Measurements from ENCODE around the gene LCT.
A peak's percentile ranks its signal among the peaks of the same experiment; 100 is the strongest.
"Not testable (repeated sequence)": the region's sequence is repeated elsewhere in the genome, so short reads cannot be mapped to it uniquely, and the experiment has no call there.

Gene LCT

GRCh38 chr2:135796606-135797005 lies 40.4 kb downstream of the LCT start:
- DNase-seq = no peak

DNA sequence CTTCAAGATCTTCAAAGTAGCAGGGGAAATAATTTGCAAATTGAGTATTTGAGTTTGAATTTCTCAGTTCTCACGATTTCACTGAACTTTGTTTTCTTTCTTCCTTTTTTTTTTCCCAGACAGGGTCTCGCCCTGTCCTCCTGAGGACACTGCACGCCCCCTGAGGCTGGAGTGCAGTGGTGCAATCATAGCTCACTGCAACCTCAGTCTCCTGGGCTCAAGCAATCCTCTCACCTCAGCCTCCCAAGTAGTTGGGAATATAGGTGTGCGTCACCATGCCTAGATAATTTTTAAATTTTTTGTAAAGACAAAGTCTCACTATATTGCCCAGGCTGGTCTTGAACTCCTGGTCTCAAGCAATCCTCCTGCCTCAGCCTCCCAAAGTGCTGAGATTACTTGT lies 41.3 kb downstream of the LCT start:
- not testable (repeated sequence) for DNase-seq

GRCh38 chr2:135792401-135793150 lies 44.4 kb downstream of the LCT start:
- DNase-seq = no peak

GRCh38 chr2:135791418-135792190 lies 45.4 kb downstream of the LCT start:
- no peak for DNase-seq

GRCh38 chr2:135790423-135790822 lies 46.6 kb downstream of the LCT start:
- no peak for DNase-seq

- DNase-seq = no peak
Observed at GRCh38 chr2:135786823-135787222, 50.2 kb downstream of the LCT start.

DNA sequence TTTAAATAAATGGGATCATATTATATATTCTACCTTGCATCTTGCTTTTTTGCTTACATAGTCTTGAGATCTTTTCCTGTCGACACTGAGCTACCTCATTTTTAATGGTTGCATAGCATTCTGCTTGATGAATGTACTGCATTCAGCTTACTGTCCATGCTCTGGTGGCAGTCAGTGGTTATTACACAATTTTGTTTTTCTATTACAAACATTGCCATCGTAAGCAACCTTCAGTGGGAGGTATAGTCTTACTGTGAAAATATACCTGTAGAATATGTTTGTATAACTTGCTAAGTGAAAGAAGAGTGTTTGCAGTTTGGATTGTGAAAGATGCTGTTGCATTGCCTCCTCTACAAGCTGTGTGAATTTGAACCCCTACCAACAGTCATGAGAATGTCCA lies 52.0 kb downstream of the LCT start:
- no peak for DNase-seq

GRCh38 chr2:135783439-135783838 lies 53.5 kb downstream of the LCT start:
- DNase-seq = no peak

- no peak for DNase-seq
Observed at GRCh38 chr2:135782231-135782630, 54.8 kb downstream of the LCT start.

GRCh38 chr2:135776367-135776766 lies 60.6 kb downstream of the LCT start:
- no peak for DNase-seq

DNA sequence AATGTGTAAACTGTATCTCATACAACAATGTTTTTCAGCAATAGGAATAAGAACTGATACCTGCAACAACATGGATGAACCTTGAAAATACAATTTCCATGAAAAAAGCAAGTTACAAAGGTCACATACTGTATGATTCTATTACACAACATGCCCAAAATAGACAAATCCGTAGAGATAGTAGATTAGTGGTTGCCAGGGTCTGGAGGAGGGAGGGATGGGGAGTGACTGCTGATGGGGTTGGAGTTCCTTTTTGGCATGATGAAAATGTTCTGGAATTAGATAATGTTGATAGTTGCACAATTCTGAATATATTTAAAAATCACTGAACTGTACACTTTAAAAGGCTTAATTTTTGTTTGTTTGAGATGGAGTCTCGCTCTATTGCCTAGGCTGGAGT lies 61.6 kb downstream of the LCT start:
- DNase-seq = no peak

- no peak for DNase-seq
Observed at GRCh38 chr2:135773917-135774316, 63.1 kb downstream of the LCT start.

GRCh38 chr2:135773319-135773718 lies 63.7 kb downstream of the LCT start:
- DNase-seq = no peak

- DNase-seq = no peak
Observed at GRCh38 chr2:135768863-135769262, 68.1 kb downstream of the LCT start.

DNA sequence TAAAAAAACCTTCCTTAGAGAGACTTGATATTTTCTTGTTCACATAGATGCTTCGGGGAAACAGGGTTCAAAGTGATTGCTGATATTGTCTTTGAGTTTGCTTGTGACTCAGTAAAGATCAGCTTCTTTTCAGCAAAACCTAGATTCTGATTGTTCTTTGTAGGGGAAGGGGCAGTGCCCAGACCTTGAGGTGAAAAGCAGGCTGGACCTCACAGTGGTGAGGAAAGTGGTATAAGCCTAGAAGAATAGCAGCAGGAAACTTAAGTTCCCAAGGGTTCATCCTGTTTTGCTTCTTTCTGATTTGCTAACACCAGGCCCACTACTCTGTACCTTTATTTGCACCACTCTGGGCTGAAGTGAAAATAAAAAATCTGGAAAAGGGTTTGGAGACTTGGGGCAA lies 74.5 kb downstream of the LCT start:
- no peak for DNase-seq

DNA sequence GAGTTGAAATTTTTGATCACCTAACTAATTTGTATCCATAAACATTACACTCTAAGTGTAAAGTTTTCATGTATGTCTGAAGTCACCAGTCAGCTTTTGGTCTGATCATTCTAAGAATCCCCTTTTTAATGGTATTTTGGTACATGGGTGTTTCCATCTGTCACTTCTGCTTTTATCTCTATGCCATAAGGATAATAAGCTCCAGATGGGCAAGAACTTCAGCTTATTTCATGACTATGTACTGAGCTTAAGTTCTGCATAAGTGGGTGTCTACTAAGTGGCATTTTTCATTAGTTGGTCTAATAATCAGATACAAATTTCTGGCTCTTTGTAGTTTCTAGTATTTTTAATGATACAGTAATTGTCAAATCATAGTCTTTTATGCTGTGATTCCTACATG lies 75.0 kb downstream of the LCT start:
- no peak for DNase-seq

DNA sequence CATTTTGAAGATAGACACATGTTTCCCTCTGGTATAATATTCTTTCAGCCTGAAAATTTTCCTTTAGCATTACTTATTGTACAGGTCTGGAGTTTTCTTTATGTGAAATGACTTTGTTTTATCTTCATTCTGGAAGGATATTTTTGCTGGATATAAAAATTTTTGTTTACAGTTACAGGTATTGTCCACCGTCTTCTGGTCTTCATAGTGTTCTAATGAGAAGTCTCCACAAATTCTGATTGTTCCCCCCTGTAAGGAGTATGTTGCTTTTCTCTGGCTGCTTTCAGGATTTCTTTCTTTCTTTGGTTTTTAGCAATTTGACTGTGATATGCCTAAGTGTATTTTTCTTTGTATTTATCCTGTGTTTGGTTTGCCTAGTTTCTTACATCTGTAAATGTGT lies 80.3 kb downstream of the LCT start:
- DNase-seq = no peak

DNA sequence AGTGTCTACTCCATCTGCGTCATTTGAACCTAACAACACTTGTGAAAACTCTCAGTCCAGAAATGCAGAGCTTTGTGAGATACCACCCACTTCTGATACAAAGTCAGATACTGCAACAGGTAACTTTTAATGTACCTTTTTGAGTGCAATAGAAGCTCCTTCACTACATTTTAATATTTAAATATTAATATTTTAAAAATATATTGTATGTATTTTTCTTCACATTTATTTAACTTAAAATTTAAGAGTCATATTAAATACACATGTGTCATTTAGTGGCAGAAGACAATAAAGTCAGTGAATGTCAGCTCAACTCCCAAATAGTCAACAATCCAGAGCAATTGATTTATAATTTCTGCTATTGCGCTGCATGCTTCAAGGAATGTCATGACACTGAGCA lies 81.4 kb downstream of the LCT start:
- no peak for DNase-seq

- no peak for DNase-seq
Observed at GRCh38 chr2:135745545-135745944, 91.4 kb downstream of the LCT start.

- DNase-seq = no peak
Observed at GRCh38 chr2:135744760-135745314, 92.1 kb downstream of the LCT start.

- no peak for DNase-seq
Observed at GRCh38 chr2:135743860-135744259, 93.1 kb downstream of the LCT start.

DNA sequence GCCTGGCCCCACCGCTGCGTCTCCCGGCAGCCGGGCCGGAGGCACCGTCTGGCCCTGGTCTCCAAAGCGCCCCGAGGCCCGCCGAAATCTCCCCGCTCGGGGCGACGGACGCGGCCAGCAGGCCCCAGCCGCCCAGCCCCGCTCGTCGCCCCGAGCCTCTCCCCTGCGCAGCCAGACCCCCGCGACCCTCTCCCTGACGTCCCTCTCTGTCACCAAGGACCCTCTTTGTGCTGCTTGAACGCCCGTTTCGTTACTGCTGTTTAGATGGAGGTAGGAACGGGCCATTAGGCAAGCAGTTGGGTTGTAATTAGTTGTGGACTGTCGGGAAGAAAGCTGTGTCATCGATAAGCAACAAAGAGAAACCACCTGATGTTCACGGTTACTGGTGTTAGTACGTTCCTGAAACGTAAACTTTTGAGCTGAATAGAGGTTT lies 94.6 kb downstream of the LCT start:
- peak; percentile 57 for DNase-seq

DNA sequence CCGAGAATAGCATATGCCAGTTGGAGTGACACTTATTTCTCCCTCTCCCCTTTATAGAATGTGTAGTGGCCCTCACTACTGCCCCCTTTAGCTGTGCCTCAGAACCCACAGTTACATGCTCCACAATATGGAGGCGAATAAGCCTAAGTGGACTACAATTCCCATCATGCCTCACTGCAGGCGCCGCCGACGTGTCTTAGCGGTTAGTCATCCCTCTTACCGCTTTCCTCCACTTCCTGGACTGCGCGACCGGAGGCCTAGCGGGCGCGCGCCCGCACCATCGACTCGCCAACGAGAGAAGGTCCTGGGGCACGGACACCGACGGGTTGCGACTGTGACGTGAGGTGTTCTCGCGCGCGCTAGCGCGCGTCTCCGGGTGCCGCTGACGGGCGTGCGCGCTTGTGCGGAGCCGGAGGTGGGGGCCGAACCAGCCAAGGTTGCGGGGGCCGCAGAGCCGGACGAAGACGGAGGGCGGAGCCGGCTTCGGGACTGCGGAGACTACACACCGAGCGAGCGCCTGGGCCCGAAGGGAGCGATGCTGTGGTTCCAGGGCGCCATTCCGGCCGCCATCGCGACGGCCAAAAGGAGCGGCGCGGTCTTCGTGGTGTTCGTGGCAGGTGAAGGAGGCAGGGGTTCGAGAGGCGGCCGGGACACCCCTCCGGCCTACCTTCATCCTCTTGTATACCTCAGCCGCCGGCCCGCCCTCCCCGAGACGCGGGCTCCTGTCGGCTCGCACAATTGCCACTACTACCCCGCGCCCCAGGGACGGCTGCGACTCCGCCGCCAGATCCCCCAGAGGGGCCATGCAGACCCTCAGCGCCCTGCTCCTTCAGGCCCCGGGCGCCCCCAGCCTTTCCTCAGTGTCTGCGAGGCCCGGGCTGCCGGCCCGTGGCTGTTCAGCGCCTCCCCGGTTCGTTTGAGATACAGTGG lies 95.3 kb downstream of the LCT start, which contains the start of gene UBXN4:
Gene UBXN4 (plus strand): TSS at position 461 of the 930 bp plus-strand sequence. CDS start 75 bp downstream, at position 536.
- peak; percentile 96 for DNase-seq

Measured in DMS79 treated with DMSO at 0.1 percent for 48 hours (cell line).